Small intestine (tissue), 7 donors: ENCODE data around the gene PRDM8. TPM values are rescaled to one million over a fixed set of nuclear protein-coding genes. Genes with fewer than 3 reads are reported as not detected.

Source experiments
- DNase-seq, 2 donors: peaks; one replicate each; pipeline versions ENCODE4 v3.0.0 to v3.0.0-alpha.2; 2013
- FAIRE-seq: peaks from 2 replicates; lab custom pipeline; 2012; peaks lifted over from hg19 to GRCh38; lab: Jason Lieb, UNC
- H3K27ac ChIP-seq, 3 donors: one replicate each; pipeline ENCODE4 v1.5.1; 2013; ENCODE audit warnings: low read length in 2 of 3, mild to moderate bottlenecking in 2 of 3, control low read depth in 1 of 3, inconsistent platforms in 1 of 3, low read depth in 1 of 3, moderate library complexity in 1 of 3
- H3K27me3 ChIP-seq, 3 donors: one replicate each; pipeline ENCODE4 v1.6.1; 2013; ENCODE audit warnings: low read length in 3 of 3, inconsistent platforms in 1 of 3; ENCODE audit not compliant: control insufficient read depth in 3 of 3, insufficient read depth in 3 of 3
- H3K36me3 ChIP-seq, 3 donors: one replicate each; pipeline ENCODE4 v1.6.1; 2013; ENCODE audit warnings: low read length in 3 of 3, inconsistent platforms in 1 of 3, low read depth in 1 of 3, mild to moderate bottlenecking in 1 of 3, moderate library complexity in 1 of 3; ENCODE audit not compliant: control insufficient read depth in 3 of 3, insufficient read depth in 2 of 3
- H3K4me1 ChIP-seq, 3 donors: one replicate each; pipeline ENCODE4 v1.6.1; 2013; ENCODE audit warnings: low read length in 2 of 3, inconsistent platforms in 1 of 3, low read depth in 1 of 3, mild to moderate bottlenecking in 1 of 3, moderate library complexity in 1 of 3; ENCODE audit not compliant: control insufficient read depth in 3 of 3, insufficient read depth in 2 of 3
- H3K4me3 ChIP-seq, 3 donors: one replicate each; pipeline ENCODE4 v1.5.1; 2013; ENCODE audit warnings: low read length in 3 of 3, control low read depth in 1 of 3, inconsistent platforms in 1 of 3, low read depth in 1 of 3, mild to moderate bottlenecking in 1 of 3, moderate library complexity in 1 of 3
- H3K9me3 ChIP-seq, 2 donors: one replicate each; pipeline ENCODE4 v1.6.1; 2013; ENCODE audit warnings: low read depth in 1 of 2, low read length in 1 of 2; ENCODE audit not compliant: control insufficient read depth in 2 of 2, insufficient read depth in 1 of 2
- WGBS, 3 donors: extraction: QIAGEN DNeasy Blood & Tissue Kit; methylation state at CpG; one replicate each; pipeline ENCODE4 v1.1.7; 2013; 5-methylcytosine and 5-hydroxymethylcytosine counted together
- polyA plus RNA-seq, 4 donors: library from polyadenylated mRNA; stranded (reverse) in 3 of 4; unstranded in 1 of 4; fragments of 200-250 nt in 3 of 4; fragments of 120-200 nt in 1 of 4; gene quantifications; one replicate each; pipeline versions ENCODE4 v1.2.1 to v1.2.3, GENCODE V29; 2013
- donor health status: healthy with polysubstance abuse.
- donor health status: control.
- donor health status: control.
- donor health status: Bipolar disorder and iron deficiency.
- donor health status: healthy.

The PRDM8 gene
- polyA plus RNA-seq, 4 donors = 0.27 to 2.0 (median 0.90) TPM; not detected in 1

GRCh38 chr4:80192937-80193336, 4.4 kb upstream of the PRDM8 start:
- H3K4me1 ChIP-seq = no peaks in the 10 kb centered on the region
- no peak overlapping the region for H3K27ac ChIP-seq
- WGBS, 3 donors = 15 to 51% (median 28%) methylated on average over 2 of the region's 2 CpGs
- no peak for FAIRE-seq
- DNase-seq = no peak
- peaks cover 2 to 77% (median 4%) of the 10 kb centered on the region in 3 donors for H3K27me3 ChIP-seq
- no peak overlapping the region for H3K4me3 ChIP-seq
- no peaks in the 10 kb centered on the region for H3K9me3 ChIP-seq
- no peaks in the 10 kb centered on the region for H3K36me3 ChIP-seq

- Histone ChIP-seq H3K4me3 (no peak overlapping the region), H3K27me3 (peaks cover 4 to 74% (median 4%) of the 10 kb centered on the region in 3 donors), H3K36me3 (no peaks in the 10 kb centered on the region), H3K27ac (no peak overlapping the region), H3K4me1 (no peaks in the 10 kb centered on the region), H3K9me3 (no peaks in the 10 kb centered on the region)
- WGBS, 3 donors = 23 to 57% (median 54%) methylated on average over 2 of the region's 2 CpGs
- DNase-seq (no peak), FAIRE-seq (no peak)
Observed at GRCh38 chr4:80195441-80196140, 1.7 kb upstream of the PRDM8 start.

- DNase-seq (no peak), FAIRE-seq (no peak)
- 13 to 41% (median 35%) methylated on average over 22 of the region's 22 CpGs for whole genome bisulfite sequencing, 3 donors
- no peaks in the 10 kb centered on the region for H3K9me3 ChIP-seq
- H3K36me3 ChIP-seq = no peaks in the 10 kb centered on the region
- H3K27ac ChIP-seq = no peak overlapping the region
- peaks cover 4 to 75% (median 4%) of the 10 kb centered on the region in 3 donors for H3K27me3 ChIP-seq
- H3K4me3 ChIP-seq = no peak overlapping the region
- no peaks in the 10 kb centered on the region for H3K4me1 ChIP-seq
Observed at GRCh38 chr4:80196259-80196921, 913 bp upstream of the PRDM8 start.

- no peak overlapping the region for H3K27ac ChIP-seq
- peaks cover 0 to 4% (median 2%) of the 10 kb centered on the region in 3 donors for H3K4me1 ChIP-seq
- H3K27me3 ChIP-seq = peaks cover 4 to 79% (median 5%) of the 10 kb centered on the region in 3 donors
- no peak overlapping the region for H3K4me3 ChIP-seq
- no peak for DNase-seq
- 12 to 31% (median 26%) methylated on average over 45 of the region's 45 CpGs for WGBS, 3 donors
- H3K9me3 ChIP-seq = no peaks in the 10 kb centered on the region
- no peaks in the 10 kb centered on the region for H3K36me3 ChIP-seq
- FAIRE-seq = no peak
Observed at GRCh38 chr4:80197601-80198440, 518 bp downstream of the PRDM8 start.

- H3K4me1 ChIP-seq = peaks cover 0 to 4% (median 2%) of the 10 kb centered on the region in 3 donors
- 3 to 50% (median 31%) methylated on average over 1 of the region's 1 CpG for WGBS, 3 donors
- H3K9me3 ChIP-seq = no peaks in the 10 kb centered on the region
- no peaks in the 10 kb centered on the region for H3K36me3 ChIP-seq
- H3K27ac ChIP-seq = no peak overlapping the region
- no peak for DNase-seq
- no peak overlapping the region for H3K4me3 ChIP-seq
- peaks cover 4 to 80% (median 11%) of the 10 kb centered on the region in 3 donors for H3K27me3 ChIP-seq
- FAIRE-seq = no peak
Observed at GRCh38 chr4:80198441-80198837, 1.1 kb downstream of the PRDM8 start.

- no peak for DNase-seq
- Histone ChIP-seq H3K4me1 (peaks cover 0 to 4% (median 2%) of the 10 kb centered on the region in 3 donors), H3K4me3 (no peak overlapping the region), H3K36me3 (no peaks in the 10 kb centered on the region), H3K27ac (no peak overlapping the region), H3K27me3 (peaks cover 4 to 77% (median 13%) of the 10 kb centered on the region in 3 donors), H3K9me3 (no peaks in the 10 kb centered on the region)
- no peak for FAIRE-seq
- 33 to 70% (median 46%) methylated on average over 8 of the region's 8 CpGs for WGBS, 3 donors
Observed at GRCh38 chr4:80199004-80199560, 1.8 kb downstream of the PRDM8 start.

- Histone ChIP-seq H3K9me3 (no peaks in the 10 kb centered on the region), H3K27me3 (peaks cover 4 to 83% (median 13%) of the 10 kb centered on the region in 3 donors), H3K27ac (no peak overlapping the region), H3K4me3 (no peak overlapping the region), H3K4me1 (peaks cover 0 to 4% (median 2%) of the 10 kb centered on the region in 3 donors), H3K36me3 (no peaks in the 10 kb centered on the region)
- FAIRE-seq = no peak
- WGBS, 3 donors = 25 to 66% (median 49%) methylated on average over 6 of the region's 6 CpGs
- DNase-seq = no peak
Observed at GRCh38 chr4:80199947-80200346, 2.6 kb downstream of the PRDM8 start.
